Skeletal muscle satellite cell (primary cell): Measurements from ENCODE around the gene GTF2IRD2.
"Not testable (repeated sequence)": the region's sequence is repeated elsewhere in the genome, so short reads cannot be mapped to it uniquely, and the experiment has no call there.

Experiments
- H3K27me3 ChIP-seq: 2 replicates; pipeline ENCODE4 v1.7.0; 2013; ENCODE audit warnings: low read length; ENCODE audit not compliant: control insufficient read depth, insufficient read depth
- H3K36me3 ChIP-seq: 2 replicates; pipeline ENCODE4 v1.7.0; 2013; ENCODE audit warnings: mild to moderate bottlenecking, control low read depth, low read length; ENCODE audit not compliant: insufficient read depth
- H3K4me1 ChIP-seq: 2 replicates; pipeline ENCODE4 v1.7.0; 2013; ENCODE audit warnings: low read length; ENCODE audit not compliant: control insufficient read depth, insufficient read depth
- H3K4me2 ChIP-seq: 2 replicates; pipeline ENCODE4 v1.7.0; 2013; ENCODE audit warnings: mild to moderate bottlenecking, low read length
- H3K4me3 ChIP-seq: 2 replicates; pipeline ENCODE4 v1.7.0; 2013; ENCODE audit warnings: low read length
- H3K9ac ChIP-seq: 2 replicates; pipeline ENCODE4 v1.7.0; 2013; ENCODE audit warnings: mild to moderate bottlenecking, low read depth, low read length, moderate library complexity
- H3K9me3 ChIP-seq: replicated peaks from 2 replicates; pipeline ENCODE4 v1.7.0; 2013; ENCODE audit warnings: mild to moderate bottlenecking, control low read depth, low read length

The GTF2IRD2 gene

GRCh38 chr7:74779053-74779452 lies 72.4 kb downstream of the GTF2IRD2 start:
- H3K9me3 ChIP-seq, H3K27me3 ChIP-seq, H3K36me3 ChIP-seq, H3K4me2 ChIP-seq, H3K4me1 ChIP-seq, H3K9ac ChIP-seq, H3K4me3 ChIP-seq: not testable (repeated sequence)

GRCh38 chr7:74775111-74775510 lies 76.3 kb downstream of the GTF2IRD2 start:
- H3K9ac ChIP-seq, H3K4me2 ChIP-seq, H3K4me3 ChIP-seq, H3K27me3 ChIP-seq, H3K9me3 ChIP-seq, H3K4me1 ChIP-seq, H3K36me3 ChIP-seq: not testable (repeated sequence)

DNA sequence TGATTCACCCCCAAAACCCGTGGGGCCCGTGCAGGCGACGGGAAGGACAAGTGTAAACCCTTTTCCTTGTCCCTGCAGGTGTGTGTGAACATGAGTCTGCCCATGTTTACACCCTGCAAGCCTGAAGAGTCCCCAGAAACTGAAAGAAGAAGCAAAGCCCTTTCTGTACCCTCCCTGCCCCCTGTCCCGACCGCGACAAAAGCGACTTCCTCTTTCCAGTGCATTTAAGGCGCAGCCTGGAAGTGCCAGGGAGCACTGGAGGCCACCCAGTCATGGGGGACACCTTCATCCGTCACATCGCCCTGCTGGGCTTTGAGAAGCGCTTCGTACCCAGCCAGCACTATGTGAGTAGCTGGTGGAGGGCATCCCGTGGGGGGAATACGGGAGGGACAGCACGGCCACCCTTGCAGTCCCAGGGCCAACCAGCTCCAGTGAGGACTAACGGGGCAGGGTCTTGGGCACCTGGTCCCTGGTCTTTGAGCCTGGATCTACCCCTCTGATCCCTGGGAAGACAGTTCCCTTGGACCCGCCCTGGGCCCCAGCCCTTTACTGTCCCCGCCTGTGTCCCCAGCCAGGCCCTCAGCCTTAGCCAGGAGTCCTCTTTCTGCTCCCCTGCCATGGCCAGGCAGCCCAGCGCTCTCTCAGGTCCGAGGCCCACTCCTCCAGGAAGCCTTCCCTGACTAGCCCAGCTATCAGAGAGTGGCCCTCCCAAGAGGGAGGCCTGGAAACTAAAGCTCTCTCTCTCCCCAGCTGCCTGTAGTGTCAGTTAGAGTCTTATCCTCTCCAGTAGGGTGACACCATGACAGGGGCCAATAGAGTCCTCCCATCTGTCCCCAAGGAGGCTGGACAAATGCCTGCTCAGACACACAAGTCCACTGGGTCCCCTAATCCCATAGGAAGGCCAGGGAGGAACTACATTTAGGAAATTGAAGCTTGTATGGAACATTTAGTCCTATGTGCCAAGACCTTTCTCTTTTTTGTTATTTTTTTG lies 77.3 kb downstream of the GTF2IRD2 start, which contains the start of gene NCF1:
NCF1 (plus strand) TSS at position 252 of the 991 bp plus-strand sequence; CDS start at position 273, 21 bp downstream.
- not testable (repeated sequence) for H3K27me3 ChIP-seq, H3K4me2 ChIP-seq, H3K9ac ChIP-seq, H3K4me3 ChIP-seq, H3K4me1 ChIP-seq, H3K9me3 ChIP-seq, H3K36me3 ChIP-seq

- H3K4me1 ChIP-seq, H3K36me3 ChIP-seq, H3K9me3 ChIP-seq, H3K4me3 ChIP-seq, H3K27me3 ChIP-seq, H3K4me2 ChIP-seq, H3K9ac ChIP-seq: not testable (repeated sequence)
Observed at GRCh38 chr7:74772093-74772492, 79.3 kb downstream of the GTF2IRD2 start.

GRCh38 chr7:74770062-74770461 lies 81.3 kb downstream of the GTF2IRD2 start:
- not testable (repeated sequence) for H3K27me3 ChIP-seq, H3K36me3 ChIP-seq, H3K4me2 ChIP-seq, H3K9ac ChIP-seq, H3K4me1 ChIP-seq, H3K9me3 ChIP-seq, H3K4me3 ChIP-seq

- H3K4me3 ChIP-seq, H3K9ac ChIP-seq, H3K4me1 ChIP-seq, H3K4me2 ChIP-seq, H3K27me3 ChIP-seq, H3K36me3 ChIP-seq, H3K9me3 ChIP-seq: not testable (repeated sequence)
Observed at GRCh38 chr7:74766991-74767390, 84.4 kb downstream of the GTF2IRD2 start.

DNA sequence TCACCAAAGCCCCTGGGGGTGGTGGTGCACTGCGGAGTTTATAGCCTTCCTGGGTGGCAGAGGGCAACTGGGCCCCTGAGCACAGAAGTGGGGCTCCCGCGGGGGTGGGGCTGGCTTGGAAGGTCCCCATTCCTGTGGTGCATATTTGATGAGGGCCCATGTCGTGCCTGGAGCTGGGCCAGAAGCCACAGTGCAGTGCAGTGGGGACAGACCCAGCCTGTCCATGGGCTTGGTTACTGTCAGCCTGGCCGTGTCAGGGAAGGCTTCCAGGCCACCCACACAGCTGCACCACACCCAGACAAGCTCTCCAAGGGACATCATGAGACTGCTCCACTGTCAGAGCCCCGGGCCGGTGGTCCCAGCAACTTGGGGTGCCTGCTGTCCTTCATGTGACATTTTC lies 84.9 kb downstream of the GTF2IRD2 start:
- H3K9me3 ChIP-seq, H3K4me3 ChIP-seq, H3K4me2 ChIP-seq, H3K36me3 ChIP-seq, H3K9ac ChIP-seq, H3K27me3 ChIP-seq, H3K4me1 ChIP-seq: not testable (repeated sequence)

DNA sequence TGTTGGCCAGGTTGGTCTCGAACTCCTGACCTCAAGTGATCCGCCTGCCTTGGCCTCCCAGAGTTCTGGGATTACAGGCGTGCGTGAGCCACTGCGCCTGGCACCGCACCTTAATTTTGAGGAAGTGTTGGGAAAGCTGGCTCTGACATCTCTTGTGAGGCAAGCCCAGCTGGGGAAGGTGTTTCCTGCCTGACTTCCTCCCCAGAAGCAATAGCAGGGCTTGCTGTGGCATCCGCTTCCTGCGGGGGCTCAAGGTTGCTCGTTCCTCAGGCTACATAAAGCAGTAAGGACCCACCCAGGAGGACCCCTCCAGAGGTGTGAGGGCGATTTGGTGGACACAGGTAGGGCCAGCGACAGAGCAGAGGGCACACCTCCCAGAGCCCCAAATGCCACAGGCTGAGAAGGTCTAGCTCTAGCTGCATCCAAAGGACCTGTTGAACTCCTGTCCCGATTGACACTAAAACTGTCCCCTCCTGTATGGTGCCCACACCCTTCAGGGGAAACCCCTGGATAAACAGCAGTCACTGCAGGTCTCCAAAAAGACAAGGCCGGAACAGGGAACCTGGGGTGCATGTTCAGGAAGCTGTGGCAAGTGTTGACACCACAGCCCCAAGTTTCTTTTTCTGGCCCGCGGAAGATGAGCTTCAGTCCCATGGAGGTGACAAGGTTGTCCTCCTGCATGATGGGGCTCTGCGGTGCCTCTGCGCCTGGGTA lies 86.0 kb downstream of the GTF2IRD2 start:
- not testable (repeated sequence) for H3K27me3 ChIP-seq, H3K4me3 ChIP-seq, H3K36me3 ChIP-seq, H3K4me2 ChIP-seq, H3K9me3 ChIP-seq, H3K9ac ChIP-seq, H3K4me1 ChIP-seq

GRCh38 chr7:74758982-74759381 lies 92.4 kb downstream of the GTF2IRD2 start:
- H3K36me3 ChIP-seq, H3K4me2 ChIP-seq, H3K9me3 ChIP-seq, H3K4me1 ChIP-seq, H3K9ac ChIP-seq, H3K27me3 ChIP-seq, H3K4me3 ChIP-seq: not testable (repeated sequence)

DNA sequence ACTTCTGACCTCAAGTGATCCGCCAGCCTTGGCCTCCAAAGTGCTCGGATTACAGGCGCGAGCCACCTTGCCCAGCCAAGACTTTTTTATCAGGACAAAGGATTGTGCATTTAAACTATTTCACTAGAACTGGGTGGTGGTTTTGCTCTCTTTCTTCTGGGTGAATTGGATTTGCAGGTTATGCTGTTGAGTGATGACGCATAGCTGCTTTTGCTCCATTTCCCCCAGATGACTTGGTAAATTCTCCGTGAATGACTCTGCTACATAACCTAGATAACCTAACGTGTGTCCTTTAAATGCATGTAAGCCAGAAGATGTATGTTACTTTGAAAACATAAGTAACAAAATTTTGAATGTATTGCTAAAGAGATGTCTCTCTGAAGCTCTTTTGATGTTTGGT lies 93.1 kb downstream of the GTF2IRD2 start:
- H3K27me3 ChIP-seq, H3K9ac ChIP-seq, H3K4me1 ChIP-seq, H3K9me3 ChIP-seq, H3K4me3 ChIP-seq, H3K4me2 ChIP-seq, H3K36me3 ChIP-seq: not testable (repeated sequence)

- not testable (repeated sequence) for H3K36me3 ChIP-seq, H3K4me2 ChIP-seq, H3K9ac ChIP-seq, H3K4me3 ChIP-seq, H3K9me3 ChIP-seq, H3K27me3 ChIP-seq, H3K4me1 ChIP-seq
Observed at GRCh38 chr7:74756673-74757072, 94.7 kb downstream of the GTF2IRD2 start.
